HG03565 (cell line): ENCODE measurements around the gene USH1C.

Experiments
- ATAC-seq: cut with Tn5 transposase; IDR thresholded peaks from one replicate; pipeline ENCODE4 v1.9.1; 2021; ENCODE audit warnings: mild to moderate bottlenecking, moderate library complexity; ENCODE audit not compliant: unreplicated experiment

Gene USH1C

DNA sequence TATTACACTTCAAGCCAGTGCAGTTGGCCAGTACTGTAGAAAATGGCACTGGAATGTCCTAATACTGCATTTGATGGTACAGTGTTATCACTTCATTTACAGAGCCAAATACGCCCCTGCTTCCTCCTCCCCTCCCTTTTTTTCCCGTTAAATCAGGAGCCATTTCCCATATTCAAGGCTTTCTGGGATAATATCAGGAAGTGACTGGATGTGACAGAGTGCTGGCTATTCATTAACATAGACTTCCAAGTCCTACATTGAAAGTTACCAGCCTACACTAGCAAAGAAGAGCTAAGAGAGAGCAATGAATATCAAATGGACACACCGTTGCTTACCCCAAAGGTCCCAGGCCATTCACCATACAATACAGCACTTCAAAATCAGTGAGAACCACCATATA lies 35.4 kb downstream of the USH1C start:
- ATAC-seq: no peak

DNA sequence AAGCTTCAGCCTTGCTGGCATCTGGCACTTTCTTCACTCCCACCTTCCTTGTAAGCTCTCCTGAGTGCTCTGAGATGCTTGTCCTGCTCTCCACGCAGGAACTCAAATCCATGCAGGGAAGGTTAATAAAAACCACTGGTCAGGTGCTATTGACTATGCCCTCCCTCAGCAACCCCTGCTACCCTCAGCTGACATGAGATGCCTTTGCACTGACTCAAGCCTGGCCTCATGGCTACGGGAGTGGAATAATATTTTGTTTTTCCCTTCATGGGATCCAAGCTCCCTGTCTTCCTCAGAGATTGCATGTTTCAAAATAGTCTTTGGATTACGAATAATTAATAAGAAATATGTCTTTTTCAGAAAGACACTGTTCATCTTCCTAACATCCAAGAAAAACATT lies 35.9 kb downstream of the USH1C start:
- no peak for ATAC-seq

DNA sequence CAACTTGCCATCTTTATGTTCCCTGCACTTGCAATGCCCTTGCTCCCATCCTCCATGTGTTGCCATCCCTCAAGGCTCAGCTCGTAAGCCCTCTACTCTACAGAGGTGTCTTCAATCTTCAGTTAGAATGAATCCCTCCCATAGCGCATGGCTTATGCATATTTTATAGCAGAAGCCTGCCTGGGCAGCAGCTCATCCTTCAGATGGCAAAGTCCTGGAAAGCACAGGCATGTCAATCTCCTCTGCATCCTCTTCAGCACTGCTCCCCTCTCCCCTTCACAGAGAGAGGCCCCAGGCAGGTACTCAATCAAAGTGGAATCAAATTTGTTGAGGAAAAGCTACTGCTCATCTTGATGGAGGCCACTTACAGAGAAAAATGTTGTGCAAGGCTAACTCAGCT lies 36.4 kb downstream of the USH1C start:
- no peak for ATAC-seq

DNA sequence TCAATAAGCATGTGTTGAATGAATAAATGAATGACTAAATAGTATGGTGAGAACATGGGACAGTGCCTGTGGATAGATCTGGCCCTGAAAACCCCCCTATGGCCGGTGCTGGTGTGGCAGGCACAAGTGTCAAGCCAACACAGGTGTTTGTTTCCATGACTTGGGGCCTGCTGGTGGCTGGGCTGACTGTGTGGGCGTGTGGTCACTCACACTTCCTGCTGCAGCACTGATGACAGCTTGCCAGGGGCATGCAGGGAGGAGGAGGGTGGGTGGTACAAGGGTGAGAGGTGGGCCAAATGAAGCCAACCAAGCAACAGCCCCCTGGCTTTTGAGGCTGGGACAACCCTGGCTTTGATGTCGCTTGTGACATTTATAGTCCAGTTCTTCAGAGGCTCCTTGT lies 37.3 kb downstream of the USH1C start:
- no peak for ATAC-seq

DNA sequence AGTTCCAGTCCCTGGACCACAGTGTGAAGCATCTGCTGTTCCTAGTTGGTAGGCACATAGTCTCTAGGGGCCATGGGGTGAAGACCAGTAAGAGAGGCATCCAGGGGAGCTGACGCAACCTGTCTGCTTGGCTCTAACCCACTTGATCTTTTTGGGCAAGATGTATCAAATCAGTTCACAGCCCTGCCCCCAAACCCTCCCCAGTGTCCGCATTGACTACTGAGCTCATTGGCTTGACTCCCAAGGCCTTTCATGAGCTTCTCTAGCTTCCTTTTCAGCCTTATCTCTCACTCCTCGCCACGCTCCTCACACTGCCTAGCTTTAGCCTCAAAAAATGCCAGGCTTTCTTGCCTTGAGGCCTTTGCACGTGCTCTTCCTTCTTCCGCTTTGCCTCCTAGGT lies 37.9 kb downstream of the USH1C start:
- ATAC-seq: no peak

DNA sequence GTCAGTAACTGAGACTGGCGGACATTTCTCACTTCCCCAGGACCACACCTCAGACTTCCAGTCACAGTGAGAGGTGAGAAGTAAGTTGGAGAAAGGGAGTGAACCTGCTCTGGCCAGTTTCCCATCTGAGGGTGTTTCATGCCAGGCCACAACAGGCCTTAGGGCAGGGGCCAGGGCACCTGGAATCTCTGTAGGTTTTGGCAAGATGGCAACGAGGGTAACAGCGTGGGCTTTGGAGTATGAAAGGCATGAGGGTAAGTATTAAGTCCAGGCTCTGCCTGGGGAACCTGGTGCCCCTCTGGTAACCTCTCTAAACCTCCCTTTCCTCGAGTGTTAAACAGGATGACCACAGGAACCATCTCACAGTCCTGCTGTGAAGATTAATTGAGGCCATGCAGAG lies 39.1 kb downstream of the USH1C start:
- ATAC-seq: no peak

DNA sequence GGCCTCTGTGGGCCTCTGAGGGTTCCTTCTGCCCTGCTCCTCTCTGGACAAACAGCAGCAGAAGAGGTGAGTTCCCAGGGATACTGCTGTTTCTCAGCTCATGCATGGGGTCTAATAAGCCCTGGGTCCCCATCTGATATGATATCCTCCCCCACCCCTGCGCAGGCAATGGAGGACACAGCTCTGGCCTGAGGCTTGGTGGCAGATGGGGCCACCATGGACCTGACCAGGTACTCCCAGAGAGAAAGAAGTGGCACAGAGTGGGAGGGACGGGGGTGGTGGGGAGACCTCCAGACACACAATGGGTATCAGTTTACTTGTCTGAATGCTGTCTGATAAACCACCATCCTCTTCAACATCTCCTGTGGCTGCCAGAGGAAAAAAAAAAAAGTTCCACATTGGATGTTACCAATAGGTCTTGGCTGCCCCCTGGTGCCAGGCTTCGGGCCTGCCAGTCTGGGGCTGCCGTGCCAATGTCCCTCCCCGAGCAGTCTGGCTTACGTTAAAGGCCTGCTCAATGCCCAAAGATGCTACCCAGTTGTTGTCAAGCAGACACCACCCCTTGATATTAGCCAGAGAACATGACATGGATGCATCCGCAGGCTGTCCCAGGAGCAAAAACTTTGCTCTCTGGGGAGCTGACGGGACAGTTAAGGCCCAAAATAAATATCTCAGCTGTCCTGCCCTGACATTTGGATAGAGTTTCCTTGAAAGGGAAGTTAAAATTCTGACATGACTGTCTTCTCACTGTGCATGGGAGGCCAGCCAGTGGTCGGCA lies 39.7 kb downstream of the USH1C start:
- ATAC-seq: peak; percentile 62

DNA sequence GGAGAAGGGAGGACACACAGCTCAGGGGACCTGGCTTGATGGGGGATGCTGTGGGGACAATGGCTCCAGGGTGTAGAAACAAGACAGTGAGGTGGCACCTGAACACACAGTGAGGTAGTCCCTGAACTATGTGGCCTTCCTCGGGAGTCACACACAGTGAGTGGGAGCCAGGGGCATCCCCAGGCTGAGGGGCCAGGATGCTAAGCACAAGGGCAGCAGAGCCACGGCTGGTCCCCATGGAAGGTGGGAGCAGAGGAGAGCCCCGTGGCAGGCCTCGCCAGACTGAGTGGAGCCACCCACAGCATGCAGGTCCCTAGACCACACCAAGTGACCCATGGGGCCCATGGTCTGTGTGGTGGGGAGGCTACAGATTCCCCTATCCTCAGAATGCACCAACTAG lies 41.6 kb downstream of the USH1C start:
- no peak for ATAC-seq

DNA sequence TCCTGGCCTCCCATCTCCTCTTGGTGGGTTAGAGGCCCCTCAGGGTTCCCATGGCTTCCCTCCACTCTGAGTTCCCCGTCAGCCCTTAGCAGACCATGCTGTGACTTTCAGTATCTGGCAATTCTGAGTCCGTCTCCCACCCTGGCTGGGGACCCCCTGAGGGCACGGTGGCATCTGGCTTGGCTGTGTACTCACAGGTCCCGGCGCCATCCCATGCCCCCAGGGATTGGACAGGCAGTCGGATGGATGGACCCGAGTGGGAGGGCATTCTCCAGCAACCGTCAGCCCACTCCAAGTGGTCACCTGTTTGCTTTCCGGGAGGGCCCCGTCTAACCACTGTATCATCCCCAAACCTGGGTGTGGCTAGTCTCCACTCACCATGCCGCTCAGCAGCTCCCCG lies 43.5 kb downstream of the USH1C start:
- no peak for ATAC-seq

DNA sequence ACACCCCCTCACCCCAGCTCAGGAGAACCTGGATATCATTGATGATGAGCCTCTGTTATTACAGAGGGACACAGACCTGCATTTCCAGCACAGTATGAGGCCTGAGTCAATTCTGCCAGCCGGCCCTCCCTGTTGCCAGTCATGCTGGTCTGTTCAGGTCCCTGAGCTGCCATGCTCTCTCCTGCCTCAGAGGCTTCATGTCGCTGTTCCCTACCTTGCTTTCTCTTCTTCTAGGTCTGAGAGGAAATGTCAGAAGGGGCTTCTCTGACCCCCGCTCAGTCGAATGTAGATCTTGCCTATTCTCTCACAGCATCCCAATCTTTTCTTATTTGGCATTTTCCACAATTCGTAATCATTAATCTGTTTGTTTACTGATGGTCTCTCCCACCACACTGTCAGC lies 45.7 kb downstream of the USH1C start:
- no peak for ATAC-seq

DNA sequence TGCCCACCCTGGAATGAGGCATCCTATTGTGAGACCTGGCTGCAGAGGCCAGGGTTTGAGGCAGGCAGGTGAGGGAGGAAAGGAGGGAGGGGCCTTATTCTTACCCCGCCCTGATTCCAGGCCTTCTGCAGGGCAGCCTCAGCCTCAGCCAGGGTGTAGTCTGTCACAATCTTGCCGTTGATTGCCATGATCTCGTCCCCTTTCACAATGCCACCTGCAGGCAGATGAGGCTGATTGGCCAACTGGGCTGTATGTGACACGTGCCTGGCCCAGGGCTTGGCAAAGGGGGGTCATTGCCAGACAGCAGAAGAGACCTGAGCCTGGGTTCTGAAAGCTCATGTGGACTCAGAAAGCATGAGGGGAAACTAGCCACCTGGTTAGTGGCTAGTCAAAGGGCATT lies 46.2 kb downstream of the USH1C start:
- ATAC-seq: no peak

DNA sequence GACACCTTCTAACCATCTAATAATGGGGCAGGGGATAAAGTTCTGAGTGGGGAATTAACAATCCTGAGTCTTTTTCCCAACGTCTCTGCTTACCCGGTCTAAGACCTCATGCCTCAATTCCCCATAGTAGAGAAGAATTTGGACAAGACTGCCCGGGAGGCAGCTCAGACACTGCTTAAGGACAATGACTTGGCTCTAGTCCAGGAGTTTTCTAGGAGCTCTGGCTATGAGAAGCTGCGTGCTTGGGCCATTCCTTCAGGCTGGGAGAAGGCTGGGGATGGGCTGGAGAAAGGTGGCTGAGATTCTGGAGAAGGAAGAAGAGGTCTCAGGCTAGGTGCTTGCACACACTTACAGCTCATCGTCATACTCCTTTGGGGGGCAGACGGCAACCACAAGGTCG lies 47.8 kb downstream of the USH1C start:
- no peak for ATAC-seq

DNA sequence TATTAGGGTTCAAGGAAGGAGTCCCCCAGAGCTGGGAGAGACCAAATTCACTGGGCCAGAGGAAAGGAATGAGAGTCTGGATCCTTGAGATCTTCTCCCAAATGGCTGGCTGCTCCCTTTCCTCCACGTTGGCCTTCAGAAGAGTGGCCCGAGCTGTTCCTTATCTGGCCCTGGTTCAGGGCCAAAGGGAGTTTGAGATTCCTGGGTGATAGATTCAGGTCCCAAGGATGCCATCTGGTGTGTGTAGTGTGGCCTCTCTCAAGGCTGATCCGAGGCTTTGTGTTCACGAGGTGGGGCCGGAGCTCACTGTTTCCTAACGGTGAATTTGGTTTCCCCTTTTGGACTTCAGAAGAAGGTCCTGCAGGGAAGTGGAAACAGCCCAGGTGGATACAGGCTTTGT lies 50.2 kb downstream of the USH1C start:
- ATAC-seq: no peak

DNA sequence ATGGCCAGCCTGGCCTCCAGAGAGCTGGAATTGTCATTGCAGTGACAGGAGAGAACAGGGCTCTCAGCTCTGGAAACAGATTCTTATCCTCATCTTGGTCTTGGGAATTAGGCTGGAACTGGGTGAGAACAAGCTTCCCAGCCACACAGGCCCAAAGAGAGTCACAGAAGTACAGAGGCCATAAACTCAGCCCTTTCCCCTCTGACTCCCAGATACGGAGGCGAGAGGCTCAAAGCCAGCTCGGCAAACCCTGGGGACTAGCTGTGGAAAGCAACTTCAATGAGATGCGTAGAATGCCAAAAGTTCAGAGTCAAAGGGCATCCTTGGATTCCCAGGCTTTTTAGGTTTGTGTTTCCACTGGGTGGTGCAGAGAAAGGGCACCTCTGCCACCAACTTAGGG lies 53.3 kb downstream of the USH1C start:
- ATAC-seq: no peak

DNA sequence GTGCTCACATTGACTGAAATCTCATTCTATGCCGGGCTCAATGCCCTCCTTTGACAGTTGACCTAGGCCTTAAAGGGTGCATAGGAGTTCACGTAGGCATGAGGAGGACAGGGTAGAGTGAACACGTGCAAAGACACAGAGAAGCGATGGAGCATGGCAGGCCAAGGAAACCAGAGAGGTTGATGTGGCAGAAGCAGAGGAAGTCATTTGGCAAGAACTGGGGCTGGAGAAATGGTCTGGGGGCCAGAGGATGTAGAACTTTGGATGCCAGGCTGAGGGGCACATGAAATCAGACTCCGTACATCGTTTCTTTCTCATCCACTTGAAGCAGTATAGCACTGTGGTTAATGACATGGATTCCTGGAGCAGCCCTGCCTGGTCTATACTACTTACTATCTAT lies 54.0 kb downstream of the USH1C start:
- no peak for ATAC-seq

DNA sequence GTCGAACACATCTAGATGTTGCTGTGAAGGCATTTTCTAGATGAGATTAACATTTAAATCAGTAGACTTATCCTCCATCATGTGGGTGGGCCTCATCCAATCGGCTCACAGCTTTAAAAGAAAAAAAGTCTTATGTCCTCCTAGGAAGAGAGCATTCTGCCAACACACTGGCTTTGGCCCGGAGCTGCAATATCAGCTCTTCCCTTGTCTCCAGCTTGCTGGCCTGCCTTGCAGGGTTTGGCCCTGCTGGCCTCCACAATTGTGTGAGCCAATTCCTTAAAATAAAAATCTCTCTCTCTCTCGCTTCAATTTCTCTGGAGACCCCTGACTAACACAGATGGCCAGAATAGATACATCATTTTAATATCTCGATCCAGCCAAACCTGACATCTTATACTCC lies 54.5 kb downstream of the USH1C start:
- ATAC-seq: no peak

DNA sequence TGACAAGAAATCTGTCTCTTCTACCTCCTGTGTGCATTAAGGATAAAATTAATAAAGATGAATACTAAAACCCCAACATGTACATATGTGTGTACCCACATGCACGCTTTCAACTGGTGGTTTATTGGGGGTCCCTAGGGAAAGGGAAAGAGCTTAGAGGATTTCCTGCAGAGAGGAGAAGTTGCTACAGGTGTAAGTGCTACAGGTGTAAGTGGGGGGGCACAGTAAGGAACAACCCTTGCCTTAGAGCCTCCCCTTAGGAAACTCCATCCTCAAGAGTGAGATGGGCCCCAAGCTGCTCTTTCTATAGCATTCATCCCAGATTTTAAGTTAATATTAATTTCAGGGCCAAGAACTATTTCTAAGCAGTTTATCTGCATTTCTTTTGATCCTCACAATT lies 55.7 kb downstream of the USH1C start:
- ATAC-seq: no peak

DNA sequence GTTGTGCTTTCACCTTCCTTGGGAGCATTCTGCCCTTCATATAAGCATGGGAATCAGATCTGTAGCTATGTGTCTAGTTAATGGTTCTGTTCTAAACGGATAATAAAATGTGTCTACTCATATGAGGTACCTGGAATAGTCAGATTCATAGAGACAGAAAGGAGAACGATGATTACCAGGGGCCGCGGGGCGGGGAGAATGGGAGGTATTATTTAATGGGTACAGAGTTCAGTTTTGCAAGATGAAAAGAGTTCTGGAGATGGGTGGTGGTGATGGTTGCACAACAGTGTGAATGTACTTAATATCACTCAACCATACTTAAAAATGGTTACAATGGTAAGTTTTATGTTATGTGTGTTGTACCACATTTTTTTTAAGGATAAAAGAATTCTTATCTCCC lies 57.6 kb downstream of the USH1C start:
- no peak for ATAC-seq

DNA sequence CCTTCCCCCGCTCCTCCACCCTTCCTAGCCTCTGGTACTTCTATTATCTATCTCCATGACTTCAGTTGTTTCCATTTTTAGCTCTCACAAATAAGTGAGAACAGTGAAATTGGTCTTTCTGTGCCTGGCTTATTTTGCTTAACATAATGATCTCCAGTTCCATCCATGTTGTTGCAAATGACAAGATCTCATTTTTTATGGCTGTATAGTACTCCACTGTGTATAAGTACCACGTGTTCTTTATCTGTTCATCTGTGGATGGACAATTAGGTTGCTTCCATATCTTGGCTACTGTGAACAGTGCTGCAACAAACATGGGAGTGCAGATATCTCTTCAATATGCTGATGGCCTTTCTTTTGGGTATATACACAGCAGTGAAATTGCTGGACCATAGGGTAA lies 60.7 kb downstream of the USH1C start:
- no peak for ATAC-seq

DNA sequence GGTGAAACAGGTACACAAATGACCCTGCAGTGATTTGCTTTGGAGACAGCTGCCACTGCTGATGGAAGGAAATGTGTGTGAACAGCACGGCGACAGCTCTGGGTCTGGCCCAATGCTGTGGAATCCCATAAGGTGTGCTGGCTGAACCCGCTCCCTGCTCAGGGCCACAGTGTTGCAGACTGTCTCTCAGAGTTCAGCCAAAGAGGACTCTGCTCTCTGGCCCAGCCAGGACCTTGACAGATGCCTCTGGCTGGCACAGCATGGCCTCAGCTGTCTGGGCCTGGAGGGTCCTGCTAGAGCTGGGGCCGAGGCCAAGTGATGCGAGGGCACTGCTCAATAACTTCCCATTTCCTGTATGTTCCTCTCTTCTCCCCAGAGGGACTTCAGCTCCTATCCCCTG lies 62.3 kb downstream of the USH1C start:
- no peak for ATAC-seq

DNA sequence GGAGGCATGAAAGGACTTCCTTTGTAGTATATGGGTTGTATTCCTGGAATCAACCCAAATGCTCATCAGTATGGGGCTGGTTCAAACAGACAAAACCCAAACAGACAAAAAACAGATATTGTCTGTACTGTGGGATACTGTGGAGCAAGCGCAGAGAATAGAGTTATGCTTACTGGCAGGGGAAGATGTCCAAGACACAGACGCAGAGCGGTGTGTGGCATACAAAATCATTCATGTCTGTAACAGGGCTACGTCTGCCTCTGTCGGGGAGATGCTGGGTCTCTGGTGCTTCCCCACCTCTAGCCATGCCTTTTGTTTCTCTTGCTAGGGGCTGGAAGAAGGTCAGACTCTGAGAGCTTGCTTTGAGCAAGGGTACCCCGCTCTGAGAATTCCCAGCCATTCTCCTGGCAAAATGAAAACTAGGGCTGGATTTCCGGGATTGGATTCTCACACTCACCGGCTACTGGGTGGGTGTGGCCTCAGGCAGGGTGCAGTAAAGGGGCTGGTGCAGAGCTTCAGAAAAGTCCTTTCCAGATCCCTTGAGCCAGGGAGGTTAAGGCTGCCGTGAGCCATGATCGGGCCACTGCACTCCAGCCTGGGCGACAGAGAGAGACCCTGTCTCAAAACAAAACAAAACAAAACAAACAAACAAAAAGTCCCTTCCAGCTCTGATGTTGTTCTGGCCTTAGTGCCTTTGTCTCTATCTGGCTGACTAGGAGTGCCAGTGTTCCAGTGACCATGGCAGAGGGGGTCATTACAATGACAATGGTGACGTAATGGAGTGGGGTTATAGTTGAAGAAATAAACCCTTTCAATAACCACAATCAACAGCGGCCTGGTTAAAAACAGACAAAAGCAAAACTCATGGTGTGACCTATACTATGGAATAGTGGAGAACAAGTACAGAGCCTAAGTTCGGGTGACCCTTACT lies 64.7 kb downstream of the USH1C start:
- ATAC-seq: no peak

DNA sequence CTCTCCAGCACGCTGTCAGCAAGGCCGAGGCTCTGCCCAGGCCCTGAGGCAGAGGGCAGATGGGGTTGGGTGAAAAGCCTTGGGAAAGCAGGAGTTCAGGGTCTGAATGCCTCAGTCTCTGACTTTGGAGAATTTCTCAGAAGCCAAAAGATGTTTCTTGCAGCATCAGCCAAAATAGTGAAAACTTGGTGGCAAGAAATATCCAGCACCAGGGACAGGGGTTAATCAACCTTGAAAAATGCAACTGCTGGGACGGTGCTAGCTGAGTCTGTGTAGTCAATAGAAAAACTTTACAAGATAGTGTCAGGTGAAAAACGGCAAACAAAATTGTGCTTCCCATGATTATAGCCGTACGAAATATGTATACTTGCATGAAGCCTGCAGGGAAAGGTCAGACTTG lies 66.1 kb downstream of the USH1C start:
- ATAC-seq: no peak
